ENCODE measurements around the gene SPACDR.

DNA sequence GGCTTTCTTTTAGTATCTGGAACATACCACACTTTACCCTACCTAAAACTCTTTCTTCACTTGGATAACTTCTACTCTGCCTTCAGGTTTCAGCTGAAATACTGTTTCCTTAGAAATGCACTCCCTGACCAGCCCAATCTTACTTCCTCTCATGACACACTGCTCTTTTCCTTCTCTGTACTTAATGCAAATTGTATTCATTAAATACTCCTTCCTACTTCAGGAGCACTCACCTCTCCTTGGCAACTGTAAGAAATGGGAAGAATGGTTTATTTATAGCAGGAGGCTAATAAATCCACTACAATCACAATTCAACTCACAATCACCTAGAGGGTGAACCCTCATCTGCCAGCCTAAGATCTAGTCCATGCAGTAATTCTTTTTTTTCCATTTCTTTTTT lies 50.7 kb downstream of the SPACDR start:
- TF ChIP-seq, protein P1, sequence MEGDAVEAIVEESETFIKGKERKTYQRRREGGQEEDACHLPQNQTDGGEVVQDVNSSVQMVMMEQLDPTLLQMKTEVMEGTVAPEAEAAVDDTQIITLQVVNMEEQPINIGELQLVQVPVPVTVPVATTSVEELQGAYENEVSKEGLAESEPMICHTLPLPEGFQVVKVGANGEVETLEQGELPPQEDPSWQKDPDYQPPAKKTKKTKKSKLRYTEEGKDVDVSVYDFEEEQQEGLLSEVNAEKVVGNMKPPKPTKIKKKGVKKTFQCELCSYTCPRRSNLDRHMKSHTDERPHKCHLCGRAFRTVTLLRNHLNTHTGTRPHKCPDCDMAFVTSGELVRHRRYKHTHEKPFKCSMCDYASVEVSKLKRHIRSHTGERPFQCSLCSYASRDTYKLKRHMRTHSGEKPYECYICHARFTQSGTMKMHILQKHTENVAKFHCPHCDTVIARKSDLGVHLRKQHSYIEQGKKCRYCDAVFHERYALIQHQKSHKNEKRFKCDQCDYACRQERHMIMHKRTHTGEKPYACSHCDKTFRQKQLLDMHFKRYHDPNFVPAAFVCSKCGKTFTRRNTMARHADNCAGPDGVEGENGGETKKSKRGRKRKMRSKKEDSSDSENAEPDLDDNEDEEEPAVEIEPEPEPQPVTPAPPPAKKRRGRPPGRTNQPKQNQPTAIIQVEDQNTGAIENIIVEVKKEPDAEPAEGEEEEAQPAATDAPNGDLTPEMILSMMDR (IDR thresholded peaks at IDR 0.05) = no peak
- TF ChIP-seq POLR2A (IDR thresholded peaks at IDR 0.05) = no peak
- no peak for TF ChIP-seq POLR2AphosphoS5 (IDR thresholded peaks at IDR 0.05)
- no peak for TF ChIP-seq EP300 (IDR thresholded peaks at IDR 0.05)

Measured in suprapubic skin (tissue), 4 donors.